Measurements from ENCODE around the gene SH3TC1.

Gene SH3TC1

GRCh38 chr4:8265171-8265929 lies 66.3 kb downstream of the SH3TC1 start:
- Histone ChIP-seq H3K4me2 (ENCODE audit: low read depth, low read length, poor library complexity, severe bottlenecking) (no peak overlapping the region), H3F3A (ENCODE audit: insufficient read depth) (no peaks in the 10 kb centered on the region), H3K79me2 (ENCODE audit: insufficient read depth, low read length) (no peaks in the 10 kb centered on the region), H3K9me2 (replicated peaks; ENCODE audit: insufficient read depth, low read length) (no peaks in the 10 kb centered on the region), H3K36me3 (ENCODE audit: low read length) (no peaks in the 10 kb centered on the region), H3K9me3 (ENCODE audit: insufficient read depth, low read length) (no peaks in the 10 kb centered on the region), H3K9ac (ENCODE audit: low read length) (no peak overlapping the region), H3K27me3 (ENCODE audit: low read length) (no peaks in the 10 kb centered on the region), H2AFZ (ENCODE audit: low read depth, low read length, severe bottlenecking) (no peak overlapping the region), H3K27ac (ENCODE audit: low read depth, low read length) (no peak overlapping the region), H3K4me3 (ENCODE audit: insufficient read depth, low read length, poor library complexity, severe bottlenecking) (no peak overlapping the region), H4K20me1 (ENCODE audit: low read depth, low read length) (no peaks in the 10 kb centered on the region)
- TF ChIP-seq CTCF (IDR thresholded peaks at IDR 0.05; ENCODE audit: insufficient read depth, low read length, poor library complexity, severe bottlenecking) (no peak), EZH2phosphoT487 (conservative IDR thresholded peaks at IDR 0.05; ENCODE audit: low read length) (no peak)

GRCh38 chr4:8266088-8266487 lies 67.0 kb downstream of the SH3TC1 start:
- no peaks in the 10 kb centered on the region for H3K27me3 ChIP-seq (ENCODE audit: low read length)
- no peaks in the 10 kb centered on the region for H3K36me3 ChIP-seq (ENCODE audit: low read length)
- H3K9me2 ChIP-seq (replicated peaks; ENCODE audit: insufficient read depth, low read length): no peaks in the 10 kb centered on the region
- no peaks in the 10 kb centered on the region for H3K79me2 ChIP-seq (ENCODE audit: insufficient read depth, low read length)
- H3K27ac ChIP-seq (ENCODE audit: low read depth, low read length): no peak overlapping the region
- H2AFZ ChIP-seq (ENCODE audit: low read depth, low read length, severe bottlenecking): no peak overlapping the region
- TF ChIP-seq EZH2phosphoT487 (conservative IDR thresholded peaks at IDR 0.05; ENCODE audit: low read length) (no peak), CTCF (IDR thresholded peaks at IDR 0.05; ENCODE audit: insufficient read depth, low read length, poor library complexity, severe bottlenecking) (no peak)
- no peaks in the 10 kb centered on the region for H3K9me3 ChIP-seq (ENCODE audit: insufficient read depth, low read length)
- H3K4me3 ChIP-seq (ENCODE audit: insufficient read depth, low read length, poor library complexity, severe bottlenecking): no peak overlapping the region
- no peak overlapping the region for H3K9ac ChIP-seq (ENCODE audit: low read length)
- H4K20me1 ChIP-seq (ENCODE audit: low read depth, low read length): no peaks in the 10 kb centered on the region
- no peaks in the 10 kb centered on the region for H3F3A ChIP-seq (ENCODE audit: insufficient read depth)
- H3K4me2 ChIP-seq (ENCODE audit: low read depth, low read length, poor library complexity, severe bottlenecking): no peak overlapping the region

GRCh38 chr4:8266508-8266907 lies 67.4 kb downstream of the SH3TC1 start:
- no peak overlapping the region for H3K4me2 ChIP-seq (ENCODE audit: low read depth, low read length, poor library complexity, severe bottlenecking)
- no peaks in the 10 kb centered on the region for H3K27me3 ChIP-seq (ENCODE audit: low read length)
- TF ChIP-seq CTCF (IDR thresholded peaks at IDR 0.05; ENCODE audit: insufficient read depth, low read length, poor library complexity, severe bottlenecking) (no peak), EZH2phosphoT487 (conservative IDR thresholded peaks at IDR 0.05; ENCODE audit: low read length) (no peak)
- H3K9me2 ChIP-seq (replicated peaks; ENCODE audit: insufficient read depth, low read length): no peaks in the 10 kb centered on the region
- no peaks in the 10 kb centered on the region for H3K36me3 ChIP-seq (ENCODE audit: low read length)
- no peak overlapping the region for H3K27ac ChIP-seq (ENCODE audit: low read depth, low read length)
- no peak overlapping the region for H3K9ac ChIP-seq (ENCODE audit: low read length)
- no peaks in the 10 kb centered on the region for H4K20me1 ChIP-seq (ENCODE audit: low read depth, low read length)
- no peak overlapping the region for H2AFZ ChIP-seq (ENCODE audit: low read depth, low read length, severe bottlenecking)
- H3F3A ChIP-seq (ENCODE audit: insufficient read depth): no peaks in the 10 kb centered on the region
- no peaks in the 10 kb centered on the region for H3K79me2 ChIP-seq (ENCODE audit: insufficient read depth, low read length)
- H3K9me3 ChIP-seq (ENCODE audit: insufficient read depth, low read length): no peaks in the 10 kb centered on the region
- no peak overlapping the region for H3K4me3 ChIP-seq (ENCODE audit: insufficient read depth, low read length, poor library complexity, severe bottlenecking)

Measured in SU-DHL-6 (cell line).